Activated CD4-positive, alpha-beta memory T cell treated with anti-CD3 and anti-CD28 coated beads, Interleukin-2, amount 10 ng/mL, durations not matched to agents 7 days and 5 days (primary cell): Measurements from ENCODE around the gene DAGLB. TPM values are rescaled to one million over a fixed set of nuclear protein-coding genes. Genes with fewer than 3 reads are reported as not detected.
"Not testable (repeated sequence)": the region's sequence is repeated elsewhere in the genome, so short reads cannot be mapped to it uniquely, and the experiment has no call there.

ENCODE experiments used
- CTCF ChIA-PET: fragments of 350-600 bp; sonication (Branson Sonifier 250); formaldehyde crosslinking; loops from one replicate; lab custom pipeline; 2021; ENCODE audit warnings: antibody characterized with exemption, inconsistent platforms; lab: Charles Lee
- POLR2A ChIA-PET: fragments of 350-600 bp; sonication (Branson Sonifier 250); formaldehyde crosslinking; loops from one replicate; lab custom pipeline; 2021; ENCODE audit warnings: antibody characterized with exemption; lab: Charles Lee
- DNase-seq: peaks from one replicate; pipeline ENCODE4 v3.0.0-alpha.2; 2020
- H3K27ac Mint-ChIP-seq: one replicate; pipeline ENCODE4 v1.8.0; 2021; ENCODE audit warnings: mild to moderate bottlenecking, mixed read lengths
- H3K27me3 Mint-ChIP-seq: one replicate; pipeline ENCODE4 v1.8.0; 2021; ENCODE audit warnings: mixed read lengths
- H3K36me3 Mint-ChIP-seq: one replicate; pipeline ENCODE4 v1.8.0; 2021; ENCODE audit warnings: low read depth, mixed read lengths
- H3K4me1 Mint-ChIP-seq: one replicate; pipeline ENCODE4 v1.8.0; 2021; ENCODE audit warnings: mixed read lengths
- H3K4me3 Mint-ChIP-seq: one replicate; pipeline ENCODE4 v1.8.0; 2021; ENCODE audit warnings: mild to moderate bottlenecking, mixed read lengths
- H3K9me3 Mint-ChIP-seq: one replicate; pipeline ENCODE4 v1.8.0; 2021; ENCODE audit warnings: mixed read lengths
- total RNA-seq, 2 experiments: library from RNA; stranded (reverse); gene quantifications; one replicate each; pipeline ENCODE4 v1.2.3, GENCODE V29; 2021

The DAGLB gene
- total RNA-seq, 2 experiments from 2014 or later = 15.7 to 16.5 TPM

DNA sequence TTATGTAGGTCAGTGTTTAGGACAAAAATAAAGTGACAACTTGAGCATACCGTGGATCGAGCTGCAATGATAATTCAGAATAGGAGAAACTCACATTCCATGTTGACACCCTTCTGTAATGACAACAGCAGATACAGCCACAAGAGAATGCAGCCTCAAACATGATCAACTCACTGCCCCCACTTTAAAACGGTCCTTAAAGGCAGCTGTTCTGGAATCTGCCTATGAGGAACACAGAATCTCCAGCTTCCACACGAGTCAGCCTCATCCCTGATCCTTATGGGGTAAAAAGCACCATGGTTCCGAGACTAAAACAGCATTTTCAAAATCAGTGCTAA, 32.5 kb upstream of the DAGLB start:
- no peaks in the 10 kb centered on the region for H3K27me3 Mint-ChIP-seq
- ChIA-PET POLR2A (interaction anchor here (1.6 kb wide), 1 partner anchor 8 kb away, joined by 3 read pairs; no protein-coding TSS in a partner anchor), CTCF (no interaction called here)

DNA sequence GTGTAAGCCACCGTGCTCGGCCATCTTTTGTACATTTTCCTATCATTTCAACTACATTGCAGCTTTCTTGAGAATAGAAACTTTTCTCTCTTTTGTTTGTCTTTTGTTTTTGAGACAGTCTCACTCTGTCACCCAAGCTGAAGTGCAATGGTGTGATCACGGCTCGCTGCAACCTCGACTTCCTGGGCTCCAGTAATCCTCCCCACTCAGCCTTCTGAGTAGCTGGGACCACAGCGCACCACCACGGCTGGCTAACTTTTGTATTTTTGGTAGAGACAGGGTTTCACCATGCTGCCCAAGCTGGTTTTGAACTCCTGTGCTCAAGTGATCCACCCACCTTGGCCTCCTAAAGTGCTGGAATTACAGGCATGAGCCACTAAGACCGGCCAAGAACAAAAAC, 31.3 kb upstream of the DAGLB start:
- DNase-seq = peak; percentile 54
- Mint-ChIP-seq H3K9me3 (no peaks in the 10 kb centered on the region), H3K4me1 (peaks cover 69% of the 10 kb centered on the region), H3K36me3 (peaks cover 51% of the 10 kb centered on the region), H3K27me3 (no peaks in the 10 kb centered on the region), H3K27ac (peak overlapping the region; percentile 79), H3K4me3 (peak overlapping the region; percentile 21)
- ChIA-PET POLR2A (interaction anchor here (0.9 to 1.6 kb wide), 2 partner anchors 10 to 31 kb away, joined by 3 read pairs; partner anchors contain the start of gene DAGLB), CTCF (interaction anchor here (0.9 to 1.4 kb wide), 2 partner anchors 31 to 35 kb away, joined by 3 to 4 read pairs; partner anchors contain the start of gene DAGLB)

More for the DNA sequence above, 32.5 kb upstream of the DAGLB start:
- no peaks in the 10 kb centered on the region for H3K9me3 Mint-ChIP-seq
- peaks cover 46% of the 10 kb centered on the region for H3K36me3 Mint-ChIP-seq
- peaks cover 72% of the 10 kb centered on the region for H3K4me1 Mint-ChIP-seq
- H3K4me3 Mint-ChIP-seq = no peak overlapping the region
- H3K27ac Mint-ChIP-seq = no peak overlapping the region
- no peak for DNase-seq

DNA sequence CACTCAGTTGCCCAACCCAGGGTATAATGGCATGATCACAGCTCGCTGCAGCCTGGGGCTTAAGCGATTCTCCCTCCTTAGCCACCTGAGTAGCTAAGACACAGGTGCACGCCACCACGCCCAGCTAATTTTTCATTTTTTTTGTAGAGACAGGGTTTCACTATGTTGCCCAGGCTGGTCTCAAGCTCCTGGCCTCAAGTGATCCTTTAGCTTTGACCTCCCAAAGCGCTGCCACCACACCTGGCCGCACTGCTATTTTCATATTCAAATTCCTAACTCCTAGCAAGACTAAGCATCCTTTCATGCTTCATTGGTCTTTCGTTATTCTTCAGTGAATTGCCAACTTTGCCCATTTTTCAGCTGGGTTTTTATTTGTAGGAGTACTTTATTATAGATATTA, 30.4 kb upstream of the DAGLB start:
- no peaks in the 10 kb centered on the region for H3K9me3 Mint-ChIP-seq
- H3K27me3 Mint-ChIP-seq = no peaks in the 10 kb centered on the region
- no peak overlapping the region for H3K27ac Mint-ChIP-seq
- H3K4me3 Mint-ChIP-seq = no peak overlapping the region
- peaks cover 70% of the 10 kb centered on the region for H3K4me1 Mint-ChIP-seq
- ChIA-PET POLR2A (no interaction called here), CTCF (no interaction called here)
- H3K36me3 Mint-ChIP-seq = peaks cover 53% of the 10 kb centered on the region
- DNase-seq = no peak

DNA sequence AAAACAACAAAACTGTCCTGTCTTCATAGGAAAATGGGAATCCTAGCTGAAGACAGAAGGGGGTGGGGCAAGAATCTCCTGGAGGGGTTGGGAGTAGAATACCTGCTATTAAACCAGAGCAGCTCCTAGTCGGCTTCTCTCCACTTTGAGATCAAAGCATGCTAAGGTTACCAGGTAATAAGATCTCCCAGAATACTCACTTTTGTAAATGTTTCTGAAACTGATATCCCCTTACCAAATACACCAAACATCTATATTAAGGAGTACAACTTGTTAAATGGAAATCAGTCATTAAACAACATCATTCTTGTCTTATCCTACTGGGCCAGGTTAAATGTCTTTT, 29.5 kb upstream of the DAGLB start:
- no peak for DNase-seq
- Mint-ChIP-seq H3K4me1 (peaks cover 62% of the 10 kb centered on the region), H3K27me3 (no peaks in the 10 kb centered on the region), H3K9me3 (no peaks in the 10 kb centered on the region), H3K27ac (no peak overlapping the region), H3K36me3 (peaks cover 50% of the 10 kb centered on the region), H3K4me3 (no peak overlapping the region)
- ChIA-PET POLR2A (interaction anchor here (1.7 kb wide), 1 partner anchor 29 kb away, joined by 6 read pairs; the partner anchor contains the start of gene DAGLB), CTCF (no interaction called here)

DNA sequence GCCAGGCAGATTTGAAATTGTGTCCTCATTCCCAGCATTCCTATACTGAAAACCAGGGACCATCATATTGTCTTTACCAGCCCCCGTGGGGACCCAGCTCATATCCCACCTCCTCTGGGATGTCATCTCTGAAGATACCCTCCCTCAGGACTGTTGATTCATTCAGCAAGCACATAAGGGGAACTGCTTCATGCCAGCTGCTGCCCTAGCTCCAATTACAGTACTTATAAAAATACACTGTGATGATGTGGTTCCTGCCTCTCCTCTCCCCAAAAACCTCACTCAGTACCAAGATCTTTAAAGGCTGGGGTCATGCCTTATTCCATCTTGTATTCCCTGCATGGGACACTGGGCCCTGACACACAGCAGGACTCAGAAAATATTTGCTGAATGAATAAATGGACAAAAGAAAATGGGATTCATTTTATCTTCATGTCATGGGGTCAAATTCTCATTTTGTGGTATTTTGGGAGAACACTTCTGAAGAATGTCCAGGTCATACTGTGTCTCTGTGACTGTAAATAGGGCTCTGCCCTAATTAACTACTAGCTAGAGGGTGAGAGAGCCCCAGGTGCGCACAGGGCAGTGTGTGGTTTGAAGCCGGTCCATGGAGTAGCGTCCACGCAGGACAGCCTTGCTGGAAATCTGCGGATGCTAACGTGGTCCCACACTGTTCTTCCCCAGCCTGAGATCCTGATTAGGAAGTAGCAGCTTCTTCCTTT, 29.0 kb upstream of the DAGLB start:
- H3K4me1 Mint-ChIP-seq = peaks cover 59% of the 10 kb centered on the region
- H3K9me3 Mint-ChIP-seq = no peaks in the 10 kb centered on the region
- no peak overlapping the region for H3K27ac Mint-ChIP-seq
- H3K27me3 Mint-ChIP-seq = no peaks in the 10 kb centered on the region
- CTCF ChIA-PET = no interaction called here
- POLR2A ChIA-PET = interaction anchor here (1.7 kb wide), 1 partner anchor 29 kb away, joined by 6 read pairs; the partner anchor contains the start of gene DAGLB
- no peak for DNase-seq
- H3K4me3 Mint-ChIP-seq = no peak overlapping the region
- H3K36me3 Mint-ChIP-seq = peaks cover 54% of the 10 kb centered on the region

DNA sequence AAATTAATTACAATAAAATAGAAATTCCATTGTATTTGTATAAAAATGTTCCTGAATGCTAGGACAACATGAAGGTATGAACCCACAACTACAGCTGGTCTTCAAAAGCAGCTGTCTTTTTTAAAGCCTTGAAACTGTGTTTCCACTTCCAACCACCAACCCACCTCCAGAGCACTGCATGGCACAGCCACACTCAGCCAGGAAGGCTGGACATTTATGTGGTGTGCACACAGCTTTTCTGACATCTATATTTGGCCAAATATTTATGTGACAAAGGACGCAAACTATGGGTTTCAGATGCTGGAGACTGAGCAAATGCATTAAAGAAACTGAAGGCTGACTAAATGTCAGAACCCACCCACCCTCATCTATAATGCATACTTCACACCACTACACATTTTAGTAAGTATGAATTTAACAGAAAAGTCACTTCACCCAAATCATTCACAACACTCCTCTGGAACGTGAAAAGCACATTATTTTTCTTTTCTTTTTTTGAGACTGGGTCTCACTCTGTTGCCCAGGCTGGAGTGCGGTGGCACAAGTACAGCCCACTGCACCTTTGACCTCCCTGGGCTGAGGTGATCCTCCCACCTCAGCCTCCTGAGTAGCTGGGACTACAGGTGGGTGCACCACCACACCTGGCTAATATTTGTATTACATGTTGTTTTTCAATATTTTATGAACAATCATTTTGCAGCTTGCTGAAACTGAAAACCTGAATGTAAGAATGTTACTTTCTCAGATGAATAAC, 27.9 kb upstream of the DAGLB start:
- no peak for DNase-seq
- CTCF ChIA-PET = interaction anchor here (0.6 to 1.6 kb wide), 2 partner anchors 24 to 173 kb away, joined by 3 read pairs; no protein-coding TSS in a partner anchor
- no peaks in the 10 kb centered on the region for H3K27me3 Mint-ChIP-seq
- peaks cover 50% of the 10 kb centered on the region for H3K4me1 Mint-ChIP-seq
- no peak overlapping the region for H3K4me3 Mint-ChIP-seq
- POLR2A ChIA-PET = interaction anchor here (0.8 to 1.7 kb wide), 3 partner anchors 9 to 27 kb away, joined by 3 to 6 read pairs (median 5); partner anchors contain the start of gene DAGLB
- H3K36me3 Mint-ChIP-seq = peaks cover 49% of the 10 kb centered on the region
- H3K27ac Mint-ChIP-seq = no peak overlapping the region
- no peaks in the 10 kb centered on the region for H3K9me3 Mint-ChIP-seq

DNA sequence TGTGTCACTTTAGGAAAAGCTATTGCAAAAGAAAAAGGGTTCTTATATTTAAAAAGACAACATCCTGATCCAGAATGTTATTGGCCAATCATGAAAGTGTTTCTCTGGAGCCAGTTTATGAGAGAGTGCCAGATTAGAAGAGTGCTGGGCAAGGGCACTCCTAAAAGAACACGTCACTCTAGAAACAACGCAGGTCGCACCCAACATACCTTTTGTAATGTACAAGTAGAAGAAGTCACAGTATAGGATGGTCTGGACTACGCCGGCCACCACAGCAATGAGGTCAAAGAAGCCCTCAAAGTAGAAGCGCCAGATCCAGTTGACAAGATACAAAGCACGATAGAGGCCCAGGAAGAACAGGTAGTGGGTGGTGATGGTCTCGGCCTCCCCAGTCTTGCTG, 18.1 kb upstream of the DAGLB start:
- no peak overlapping the region for H3K27ac Mint-ChIP-seq
- ChIA-PET POLR2A (interaction anchor here (1.2 kb wide), 1 partner anchor 9 kb away, joined by 5 read pairs; no protein-coding TSS in a partner anchor), CTCF (no interaction called here)
- H3K27me3 Mint-ChIP-seq = no peaks in the 10 kb centered on the region
- H3K9me3 Mint-ChIP-seq = no peaks in the 10 kb centered on the region
- no peak overlapping the region for H3K4me3 Mint-ChIP-seq
- H3K36me3 Mint-ChIP-seq = peaks cover 73% of the 10 kb centered on the region
- no peak for DNase-seq
- H3K4me1 Mint-ChIP-seq = no peaks in the 10 kb centered on the region

DNA sequence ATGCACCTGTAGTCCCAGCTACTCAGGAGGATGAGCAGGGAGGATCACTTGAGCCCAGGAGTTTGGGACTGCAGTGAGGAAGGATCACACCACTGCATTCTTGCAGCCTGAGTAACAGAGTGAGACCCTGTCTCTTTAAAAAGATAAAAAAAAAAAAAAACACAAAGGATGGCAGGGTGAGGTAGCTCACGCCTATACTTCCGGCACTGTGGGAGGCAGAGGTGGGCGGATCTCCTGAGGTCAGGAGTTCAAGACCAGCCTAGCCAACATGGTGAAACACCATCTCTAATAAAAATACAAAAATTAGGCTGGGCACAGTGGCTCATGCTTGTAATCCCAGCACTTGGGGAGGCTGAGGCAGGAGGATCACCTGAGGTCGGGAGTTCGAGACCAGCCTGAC, 15.9 kb upstream of the DAGLB start:
- H3K4me3 Mint-ChIP-seq, H3K27ac Mint-ChIP-seq, H3K9me3 Mint-ChIP-seq, H3K27me3 Mint-ChIP-seq, H3K4me1 Mint-ChIP-seq, DNase-seq: not testable (repeated sequence)
- ChIA-PET POLR2A (interaction anchor here (1.1 kb wide), 2 partner anchors 12 to 16 kb away, joined by 3 to 5 read pairs; partner anchors contain the start of gene DAGLB), CTCF (interaction anchor here (0.7 to 1.2 kb wide), 2 partner anchors 10 to 381 kb away, joined by 3 read pairs; no protein-coding TSS in a partner anchor)
- H3K36me3 Mint-ChIP-seq = peaks cover 55% of the 10 kb centered on the region

DNA sequence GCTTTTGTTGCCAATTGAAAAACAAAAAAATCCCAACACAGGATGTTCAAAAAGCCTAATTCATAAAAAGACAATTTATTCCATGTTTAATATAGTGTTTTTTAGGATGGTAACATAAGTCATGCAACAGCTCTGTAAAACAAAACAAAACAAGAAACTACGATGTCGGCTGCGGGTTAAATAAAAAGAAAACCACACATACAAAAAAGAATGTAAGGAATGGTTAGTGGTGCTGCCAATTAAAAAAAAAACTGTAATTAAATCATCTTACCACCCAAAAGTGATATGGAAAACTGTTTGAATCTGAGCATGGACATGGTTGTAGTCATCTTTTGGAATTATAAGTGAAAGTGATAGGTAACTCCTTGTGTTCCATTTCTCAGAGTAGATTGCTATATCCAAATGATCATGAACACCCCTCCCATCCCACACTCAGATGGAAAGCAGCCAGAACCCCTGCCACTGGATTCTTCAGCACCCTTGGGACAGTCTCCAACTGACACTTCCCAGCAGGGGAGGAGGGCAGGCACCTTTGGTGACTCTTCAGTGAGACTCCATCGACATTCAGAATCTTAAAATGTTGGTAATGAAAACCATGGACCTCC, 14.3 kb upstream of the DAGLB start:
- Mint-ChIP-seq H3K4me1 (no peaks in the 10 kb centered on the region), H3K36me3 (peaks cover 39% of the 10 kb centered on the region), H3K27me3 (no peaks in the 10 kb centered on the region), H3K9me3 (no peaks in the 10 kb centered on the region), H3K4me3 (no peak overlapping the region), H3K27ac (no peak overlapping the region)
- ChIA-PET POLR2A (no interaction called here), CTCF (interaction anchor here (0.6 to 1.2 kb wide), 3 partner anchors 8 to 25 kb away, joined by 3 read pairs; partner anchors contain the start of gene DAGLB)
- no peak for DNase-seq

DNA sequence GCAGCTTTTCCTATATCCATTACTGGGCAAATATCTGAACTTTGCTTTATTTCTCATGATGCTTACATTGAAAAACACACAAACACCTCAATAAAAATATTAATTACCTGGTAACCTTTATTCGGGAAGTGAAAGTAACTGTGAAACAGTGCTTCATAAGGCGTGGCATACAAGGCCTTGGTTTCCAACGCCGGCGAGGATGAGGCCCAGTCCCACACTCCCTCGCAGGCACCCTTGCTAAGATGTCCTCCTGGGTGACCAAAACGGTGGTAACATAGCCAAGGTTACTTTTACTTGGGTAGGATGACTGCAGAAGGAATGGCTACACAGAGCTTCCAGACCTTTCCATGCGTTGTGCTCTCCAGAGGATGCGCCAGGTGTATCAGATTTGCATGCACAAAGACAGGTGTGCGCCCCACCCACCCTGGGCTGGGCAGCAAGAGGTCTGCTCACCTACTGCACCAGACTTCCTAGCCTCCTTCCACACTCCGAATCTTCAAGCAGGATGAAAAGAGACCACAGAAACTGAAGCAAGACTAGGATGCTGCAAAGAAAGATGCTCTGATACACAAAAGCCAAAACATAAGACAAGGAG, 13.3 kb upstream of the DAGLB start:
- Mint-ChIP-seq H3K9me3 (no peaks in the 10 kb centered on the region), H3K4me3 (no peak overlapping the region), H3K27me3 (no peaks in the 10 kb centered on the region), H3K36me3 (peaks cover 29% of the 10 kb centered on the region), H3K27ac (no peak overlapping the region), H3K4me1 (no peaks in the 10 kb centered on the region)
- CTCF ChIA-PET = interaction anchor here (0.6 kb wide), 1 partner anchor 13 kb away, joined by 3 read pairs; the partner anchor contains the start of gene DAGLB
- POLR2A ChIA-PET = interaction anchor here (1.5 kb wide), 1 partner anchor 13 kb away, joined by 4 read pairs; the partner anchor contains the start of gene DAGLB
- DNase-seq = no peak

DNA sequence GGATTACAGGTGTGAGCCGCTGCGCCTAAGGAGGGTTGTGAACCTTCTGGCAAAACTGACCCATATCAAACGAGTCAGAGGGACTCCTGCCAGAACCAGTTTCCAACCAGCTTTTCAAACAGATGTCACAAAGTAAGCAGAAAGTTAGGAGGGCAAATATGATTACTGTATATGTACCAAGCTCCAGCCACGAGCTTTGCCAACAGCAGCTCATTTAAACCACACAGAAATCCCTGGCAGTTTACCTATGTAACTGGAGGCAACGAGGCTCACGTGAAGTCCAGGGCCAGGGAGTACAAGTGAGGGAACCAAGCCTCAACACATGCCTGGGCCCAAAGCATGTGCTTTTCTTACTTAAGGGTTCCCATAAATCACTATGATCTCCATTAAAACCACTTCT, 12.5 kb upstream of the DAGLB start:
- ChIA-PET POLR2A (interaction anchor here (1.5 kb wide), 1 partner anchor 12 kb away, joined by 4 read pairs; the partner anchor contains the start of gene DAGLB), CTCF (interaction anchor here (0.6 kb wide), 2 partner anchors 77 to 213 kb away, joined by 3 read pairs; no protein-coding TSS in a partner anchor)
- H3K27me3 Mint-ChIP-seq = no peaks in the 10 kb centered on the region

DNA sequence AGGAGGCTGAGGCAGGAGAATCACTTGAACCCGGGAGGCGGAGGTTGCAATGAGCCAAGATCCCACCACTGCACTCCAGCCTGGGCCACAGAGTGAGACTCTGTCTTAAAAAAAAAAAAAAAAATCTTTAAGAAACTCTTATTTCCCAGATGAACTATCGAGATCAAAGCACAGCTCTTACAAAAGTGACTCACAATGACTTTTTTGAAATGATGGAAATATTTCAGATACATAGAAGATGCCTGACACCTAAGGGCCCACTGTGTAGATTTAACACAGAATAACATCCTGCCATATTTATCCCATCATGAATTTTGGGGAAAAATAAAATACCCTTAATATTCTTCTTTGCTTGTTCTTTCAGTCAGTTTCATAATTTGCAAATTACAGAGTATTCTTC, 10.9 kb upstream of the DAGLB start:
- H3K27ac Mint-ChIP-seq, H3K4me3 Mint-ChIP-seq, H3K9me3 Mint-ChIP-seq, POLR2A ChIA-PET, H3K27me3 Mint-ChIP-seq, H3K4me1 Mint-ChIP-seq, CTCF ChIA-PET, DNase-seq: not testable (repeated sequence)
- peaks cover 20% of the 10 kb centered on the region for H3K36me3 Mint-ChIP-seq

More for the DNA sequence above, 12.5 kb upstream of the DAGLB start:
- no peak for DNase-seq
- Mint-ChIP-seq H3K4me3 (no peak overlapping the region), H3K27ac (no peak overlapping the region), H3K9me3 (no peaks in the 10 kb centered on the region), H3K4me1 (no peaks in the 10 kb centered on the region), H3K36me3 (peaks cover 22% of the 10 kb centered on the region)
